SU-DHL-6 (cell line): ENCODE data around the gene SLC2A1.

ENCODE experiments used
- H2AFZ ChIP-seq: fragments of 200-600 bp; sonication (generic); 2 replicates; pipeline ENCODE4 v1.6.1; 2014; ENCODE audit warnings: low read depth, mild to moderate bottlenecking, moderate library complexity, mixed read lengths, antibody characterized with exemption, low read length; ENCODE audit not compliant: severe bottlenecking
- H3F3A ChIP-seq: fragments of 200-600 bp; shearing (Covaris generic); 2 replicates; pipeline ENCODE4 v1.6.0; 2016; ENCODE audit warnings: antibody characterized with exemption, mild to moderate bottlenecking; ENCODE audit not compliant: insufficient read depth
- H3K27ac ChIP-seq: fragments of 200-600 bp; sonication (generic); 2 replicates; pipeline ENCODE4 v1.5.1; 2016; ENCODE audit warnings: low read depth, mild to moderate bottlenecking, low read length, moderate library complexity, mixed read lengths
- H3K27me3 ChIP-seq: fragments of 200-600 bp; sonication (generic), shearing (Covaris generic); 2 replicates; pipeline ENCODE4 v1.6.0; 2014; ENCODE audit warnings: mild to moderate bottlenecking, low read length
- H3K36me3 ChIP-seq: fragments of 200-600 bp; sonication (generic); 2 replicates; pipeline ENCODE4 v1.6.1; 2014; ENCODE audit warnings: mild to moderate bottlenecking, low read length, mixed read lengths
- H3K4me2 ChIP-seq: fragments of 300-600, 200-600 bp; shearing (Covaris generic), sonication (generic); 2 replicates; pipeline ENCODE4 v1.6.0; 2014; ENCODE audit warnings: low read length, low read depth, mild to moderate bottlenecking; ENCODE audit not compliant: poor library complexity, severe bottlenecking
- H3K4me3 ChIP-seq: fragments of 200-600 bp; sonication (generic); 2 replicates; pipeline ENCODE4 v1.5.1; 2014; ENCODE audit warnings: antibody characterized with exemption, low read length, mild to moderate bottlenecking, mixed read lengths; ENCODE audit not compliant: insufficient read depth, poor library complexity, severe bottlenecking
- H3K79me2 ChIP-seq: fragments of 200-600 bp; sonication (generic); 2 replicates; pipeline ENCODE4 v1.6.1; 2014; ENCODE audit warnings: mild to moderate bottlenecking, low read length, moderate library complexity; ENCODE audit not compliant: insufficient read depth
- H3K9ac ChIP-seq: fragments of 200-600 bp; sonication (generic); 2 replicates; pipeline ENCODE4 v1.7.0; 2014; ENCODE audit warnings: mild to moderate bottlenecking, low read length
- H3K9me2 ChIP-seq: fragments of 200-600 bp; sonication (generic); replicated peaks from 2 replicates; pipeline ENCODE4 v1.6.1; 2014; ENCODE audit warnings: low read length; ENCODE audit not compliant: insufficient read depth
- H3K9me3 ChIP-seq: fragments of 200-600 bp; sonication (generic); 2 replicates; pipeline ENCODE4 v1.6.1; 2014; ENCODE audit warnings: low read length, mixed read lengths; ENCODE audit not compliant: insufficient read depth
- H4K20me1 ChIP-seq: fragments of 200-600 bp; sonication (generic); 2 replicates; pipeline ENCODE4 v1.6.1; 2014; ENCODE audit warnings: low read depth, mild to moderate bottlenecking, antibody characterized with exemption, low read length, moderate library complexity, mixed read lengths
- CTCF ChIP-seq: fragments of 200-600 bp; sonication (generic); IDR thresholded peaks from one replicate; pipeline ENCODE4 v1.5.1; 2017; ENCODE audit warnings: antibody characterized with exemption, mild to moderate bottlenecking, low read length, moderate library complexity; ENCODE audit not compliant: insufficient read depth, poor library complexity, severe bottlenecking
- EZH2phosphoT487 ChIP-seq: fragments of 200-600 bp; sonication (generic), shearing (Covaris generic); conservative IDR thresholded peaks from 2 replicates; pipeline ENCODE4 v1.6.1; 2018; ENCODE audit warnings: mild to moderate bottlenecking, antibody characterized with exemption, low read length, moderate library complexity, mixed read lengths

Gene SLC2A1

GRCh38 chr1:42950116-42950481, 8.6 kb downstream of the SLC2A1 start:
- no peaks in the 10 kb centered on the region for H3K9me2 ChIP-seq
- H3K4me3 ChIP-seq, result no peak overlapping the region
- TF ChIP-seq EZH2phosphoT487 (no peak), CTCF (no peak)
- peak overlapping the region; percentile 27 for H3K27ac ChIP-seq
- H2AFZ ChIP-seq, result no peak overlapping the region
- peaks cover 15% of the 10 kb centered on the region; the same call in 1 of the 2 replicates for H4K20me1 ChIP-seq
- H3K27me3 ChIP-seq, result no peaks in the 10 kb centered on the region
- peak overlapping the region; percentile 31 for H3K4me2 ChIP-seq
- H3K9ac ChIP-seq, result peak overlapping the region; percentile 1; the same call in 1 of the 2 replicates
- no peaks in the 10 kb centered on the region for H3K9me3 ChIP-seq
- 0 out of 2 replicates have a peak, but pooled peaks cover 8% of the 10 kb centered on the region for H3K36me3 ChIP-seq
- H3K79me2 ChIP-seq, result peaks cover 99% of the 10 kb centered on the region
- H3F3A ChIP-seq, result peaks cover 6% of the 10 kb centered on the region; the same call in 1 of the 2 replicates

GRCh38 chr1:42949312-42950115, 9.2 kb downstream of the SLC2A1 start:
- H3K9me2 ChIP-seq, result no peaks in the 10 kb centered on the region
- no peaks in the 10 kb centered on the region for H3K9me3 ChIP-seq
- H2AFZ ChIP-seq, result no peak overlapping the region
- TF ChIP-seq EZH2phosphoT487, result no peak
- TF ChIP-seq CTCF, result no peak
- peaks cover 15% of the 10 kb centered on the region; the same call in 1 of the 2 replicates for H4K20me1 ChIP-seq
- peak overlapping the region; percentile 1; the same call in 1 of the 2 replicates for H3K9ac ChIP-seq
- no peak overlapping the region for H3K4me3 ChIP-seq
- H3K36me3 ChIP-seq, result 0 out of 2 replicates have a peak, but pooled peaks cover 8% of the 10 kb centered on the region
- peaks cover 6% of the 10 kb centered on the region; the same call in 1 of the 2 replicates for H3F3A ChIP-seq
- H3K4me2 ChIP-seq, result peak overlapping the region; percentile 31
- peaks cover 99% of the 10 kb centered on the region for H3K79me2 ChIP-seq
- H3K27ac ChIP-seq, result peak overlapping the region; percentile 27
- no peaks in the 10 kb centered on the region for H3K27me3 ChIP-seq

GRCh38 chr1:42947965-42948732, 10.5 kb downstream of the SLC2A1 start:
- no peak overlapping the region for H3K27ac ChIP-seq
- peaks cover 5% of the 10 kb centered on the region; the same call in 1 of the 2 replicates for H3F3A ChIP-seq
- 0 out of 2 replicates have a peak, but pooled peaks cover 9% of the 10 kb centered on the region for H3K36me3 ChIP-seq
- peaks cover 99% of the 10 kb centered on the region for H3K79me2 ChIP-seq
- TF ChIP-seq CTCF (no peak), EZH2phosphoT487 (no peak)
- H2AFZ ChIP-seq, result no peak overlapping the region
- H3K27me3 ChIP-seq, result no peaks in the 10 kb centered on the region
- no peaks in the 10 kb centered on the region for H3K9me3 ChIP-seq
- no peak overlapping the region for H3K4me3 ChIP-seq
- H3K9ac ChIP-seq, result no peak overlapping the region
- no peak overlapping the region for H3K4me2 ChIP-seq
- no peaks in the 10 kb centered on the region for H3K9me2 ChIP-seq
- peaks cover 15% of the 10 kb centered on the region; the same call in 1 of the 2 replicates for H4K20me1 ChIP-seq
